ENCODE measurements around the gene SLC22A14.

GRCh38 chr3:38334142-38335055 lies 52.3 kb downstream of the SLC22A14 start:
- TF ChIP-seq CTCF (IDR thresholded peaks at IDR 0.05) (no peak), POLR2A (IDR thresholded peaks at IDR 0.05) (no peak)
